K562 (cell line): ENCODE measurements around the gene YES1. TPM values are rescaled to one million over a fixed set of nuclear protein-coding genes. Genes with fewer than 3 reads are reported as not detected.
A peak's percentile ranks its signal among the peaks of the same experiment; 100 is the strongest.

ENCODE experiments used
- BHLHE40 ChIP-seq: IDR thresholded peaks from 2 replicates; pipeline ENCODE4 v1.6.1; 2011; ENCODE audit warnings: low read length, improper control_type of control experiment
- DPF2 ChIP-seq: fragments of 450-650 bp; IDR thresholded peaks from 2 replicates; pipeline ENCODE4 v1.6.1; 2016
- FOS ChIP-seq: IDR thresholded peaks from 3 replicates; pipeline ENCODE4 v1.6.1; 2011; ENCODE audit not compliant: insufficient read length; ENCODE audit errors: extremely low read depth
- FOXA3 ChIP-seq, 2 experiments: fragments of 450-650 bp in 1 of 2; sonication (generic) in 1 of 2; formaldehyde crosslinking; IDR thresholded peaks in 1 of 2; conservative IDR thresholded peaks in 1 of 2; 2 replicates each; pipeline versions ENCODE4 v1.4.0 to v1.8.0; 2020 to 2022; ENCODE audit warnings: mild to moderate bottlenecking in 2 of 2, missing genetic modification reagents in 1 of 2
- GATA2 ChIP-seq: sonication (generic); formaldehyde crosslinking; IDR thresholded peaks from 2 replicates; pipeline ENCODE4 v1.4.0; 2020; ENCODE audit warnings: mild to moderate bottlenecking, missing genetic modification reagents
- JUND ChIP-seq, 2 experiments: IDR thresholded peaks; 2 replicates in 1 of 2; 3 replicates in 1 of 2; pipeline ENCODE4 v1.6.1; 2011; ENCODE audit warnings: borderline replicate concordance in 2 of 2, low read depth in 2 of 2, low read length in 2 of 2, improper control_type of control experiment in 1 of 2, missing biosample characterization in 1 of 2, missing genetic modification characterization in 1 of 2, missing genetic modification reagents in 1 of 2
- PBX2 ChIP-seq, 2 experiments: IDR thresholded peaks in 1 of 2; conservative IDR thresholded peaks in 1 of 2; 2 replicates each; pipeline ENCODE4 v1.6.1; 2016; ENCODE audit warnings: low read depth in 2 of 2, mild to moderate bottlenecking in 1 of 2, missing compliant biosample characterization in 1 of 2, missing genetic modification characterization in 1 of 2, moderate library complexity in 1 of 2
- PKNOX1 ChIP-seq: fragments of 450-650 bp; IDR thresholded peaks from 2 replicates; pipeline ENCODE4 v1.6.1; 2016
- RBM25 ChIP-seq: fragments of 200-400 bp; formaldehyde crosslinking; IDR thresholded peaks from 2 replicates; pipeline ENCODE4 v1.6.1; 2018; ENCODE audit warnings: low read length, low read depth, moderate library complexity; ENCODE audit not compliant: severe bottlenecking
- SAFB ChIP-seq: fragments of 200-400 bp; formaldehyde crosslinking; IDR thresholded peaks from 2 replicates; pipeline ENCODE4 v1.6.1; 2017; ENCODE audit warnings: low read depth, low read length, borderline replicate concordance
- SMARCA5 ChIP-seq: fragments of 450-650 bp; IDR thresholded peaks from 2 replicates; pipeline ENCODE4 v1.6.1; 2016
- SUPT5H ChIP-seq: fragments of 450-650 bp; IDR thresholded peaks from 2 replicates; pipeline ENCODE4 v1.6.1; 2016
- TAF1 ChIP-seq: IDR thresholded peaks from 2 replicates; pipeline ENCODE4 v1.6.1; 2011; ENCODE audit warnings: mild to moderate bottlenecking, low read length, moderate library complexity; ENCODE audit not compliant: insufficient read depth, control insufficient read depth, severe bottlenecking; ENCODE audit errors: extremely low read depth
- TRIM28 ChIP-seq: fragments of 450-650 bp; IDR thresholded peaks from 2 replicates; pipeline ENCODE4 v1.6.1; 2017
- USF2 ChIP-seq: sonication (generic); formaldehyde crosslinking; IDR thresholded peaks from 2 replicates; pipeline ENCODE4 v1.5.0; 2020; ENCODE audit warnings: missing genetic modification reagents
- ZNF609 ChIP-seq: sonication (generic); formaldehyde crosslinking; IDR thresholded peaks from 2 replicates; pipeline ENCODE4 v1.8.1; 2023; ENCODE audit warnings: missing genetic modification reagents, mild to moderate bottlenecking, borderline replicate concordance
- polyA plus RNA-seq, 8 experiments: library from polyadenylated mRNA; depleted of rRNA in 4 of 8; stranded (reverse) in 5 of 8; unstranded in 3 of 8; fragments of >200 nt; fragmentation: Nextera tagmentation in 2 of 8; fragmentation: Illumina TruSeq in 1 of 8; extraction: Ambion mirVana in 2 of 8; extraction: Trizol in 1 of 8; gene quantifications; 2 replicates each; pipeline versions ENCODE4 v1.2.1 to v1.2.3, GENCODE V29; 2011 to 2014; ENCODE audit warnings: inconsistent platforms in 1 of 8, missing spikeins in 1 of 8
- total RNA-seq, 7 experiments: library from RNA; depleted of rRNA in 6 of 7; stranded (reverse); fragments of >200 nt in 6 of 7; fragmentation: Illumina TruSeq in 2 of 7; extraction: Trizol in 2 of 7; gene quantifications; 2 replicates each; pipeline versions ENCODE4 v1.2.1 to v1.2.3, GENCODE V29; 2011 to 2021; ENCODE audit warnings: low replicate concordance in 1 of 7

Gene YES1
- total and polyA plus RNA-seq, 9 of the 15 experiments (the other 6 are each of a cell fraction or from before 2014, with no cell fraction given) = 37.2 to 115 (median 77.7) TPM

- TF ChIP-seq ZNF609 = no peak
- TF ChIP-seq PBX2 (CRISPR knock-in tag; IDR thresholded peaks at IDR 0.05; ENCODE audit: low read depth) = no peak
- TF ChIP-seq PBX2 (tag; conservative IDR thresholded peaks at IDR 0.05; ENCODE audit: low read depth) = no peak
- TF ChIP-seq GATA2 (CRISPR knock-in tag) = no peak
- TF ChIP-seq TRIM28 = no peak
- TF ChIP-seq RBM25 = peak; percentile 26
- TF ChIP-seq SUPT5H = peak; percentile 46; the same call in 1 of the 2 replicates
- peak; percentile 66; the same call in 1 of the 2 replicates for TF ChIP-seq SMARCA5
- TF ChIP-seq FOXA3 (CRISPR knock-in tag; conservative IDR thresholded peaks at IDR 0.05 in 1 of 2, IDR thresholded peaks at IDR 0.05 in 1 of 2) = peak in 1 of 2 experiments; percentile 50; a peak in 1 of 4 replicates
- no peak for TF ChIP-seq FOS
- TF ChIP-seq PKNOX1 = no peak
- peak; percentile 43; the same call in 1 of the 2 replicates for TF ChIP-seq USF2
- 0 out of 2 replicates have a peak, but pooled peaks have one; percentile 9 for TF ChIP-seq BHLHE40
- TF ChIP-seq TAF1 = peak; percentile 74
- TF ChIP-seq JUND (IDR thresholded peaks at IDR 0.05; ENCODE audit: borderline replicate concordance, low read depth, low read length) = peak; percentile 14; the same call in 1 of the 2 replicates
- no peak for TF ChIP-seq JUND (tag; IDR thresholded peaks at IDR 0.05; ENCODE audit: borderline replicate concordance, low read depth, low read length)
- TF ChIP-seq SAFB = peak; percentile 74
- 0 out of 2 replicates have a peak, but pooled peaks have one; percentile 12 for TF ChIP-seq DPF2
Measured at GRCh38 chr18:712401-713134, 99.5 kb downstream of the YES1 start, which contains the start of gene ENOSF1 (continued).
